Neuronal stem cell (in vitro differentiated cells): Measurements from ENCODE around the gene KRTAP10-9.

Experiments used
- DNase-seq: peaks from one replicate; pipeline ENCODE4 v3.0.0-alpha.2; 2013; ENCODE audit warnings: low spot score
- H2AFZ ChIP-seq: one replicate; pipeline ENCODE4 v1.6.1; 2013; ENCODE audit warnings: mild to moderate bottlenecking, low read length, inconsistent platforms
- H2AK5ac ChIP-seq: 2 replicates; pipeline ENCODE4 v1.6.1; 2013; ENCODE audit warnings: low read depth, mild to moderate bottlenecking, inconsistent platforms, low read length, moderate library complexity, mixed read lengths
- H2BK120ac ChIP-seq: 2 replicates; pipeline ENCODE4 v1.6.1; 2013; ENCODE audit warnings: low read depth, mild to moderate bottlenecking, inconsistent platforms, low read length, moderate library complexity, mixed read lengths
- H2BK12ac ChIP-seq: one replicate; pipeline ENCODE4 v1.6.1; 2013; ENCODE audit warnings: low read length, inconsistent platforms
- H2BK15ac ChIP-seq: 2 replicates; pipeline ENCODE4 v1.6.1; 2013; ENCODE audit warnings: mild to moderate bottlenecking, low read length, inconsistent platforms, mixed read lengths
- H2BK5ac ChIP-seq: one replicate; pipeline ENCODE4 v1.6.1; 2013; ENCODE audit warnings: inconsistent platforms, mild to moderate bottlenecking, low read length, moderate library complexity
- H3K14ac ChIP-seq: one replicate; pipeline ENCODE4 v1.6.1; 2013; ENCODE audit warnings: low read length, inconsistent platforms
- H3K18ac ChIP-seq: 2 replicates; pipeline ENCODE4 v1.6.1; 2013; ENCODE audit warnings: low read length, inconsistent platforms
- H3K23ac ChIP-seq: 2 replicates; pipeline ENCODE4 v1.6.1; 2013; ENCODE audit warnings: low read depth, mild to moderate bottlenecking, mixed read lengths, low read length, inconsistent platforms; ENCODE audit not compliant: poor library complexity
- H3K27ac ChIP-seq: replicated peaks from 3 replicates; pipeline ENCODE4 v1.5.1; 2013; ENCODE audit warnings: low read length, inconsistent platforms
- H3K27me3 ChIP-seq, 3 experiments: 2 replicates each; pipeline ENCODE4 v1.6.1; 2013; ENCODE audit warnings: low read length in 3 of 3, mild to moderate bottlenecking in 2 of 3, inconsistent platforms in 1 of 3, low read depth in 1 of 3, mixed read lengths in 1 of 3, moderate library complexity in 1 of 3; ENCODE audit not compliant: control insufficient read depth in 3 of 3, insufficient read depth in 3 of 3
- H3K36me3 ChIP-seq, 2 donors: replicated peaks in 1 of 2; 2 replicates each; pipeline ENCODE4 v1.6.1; 2013; ENCODE audit warnings: low read length in 2 of 2; ENCODE audit not compliant: control insufficient read depth in 2 of 2, insufficient read depth in 2 of 2
- H3K4ac ChIP-seq: 2 replicates; pipeline ENCODE4 v1.6.1; 2013; ENCODE audit warnings: inconsistent platforms, mild to moderate bottlenecking, low read length, moderate library complexity
- H3K4me1 ChIP-seq, 2 donors: 1 replicate in 1 of 2; 2 replicates in 1 of 2; pipeline ENCODE4 v1.6.1; 2013; ENCODE audit warnings: low read length in 2 of 2, low read depth in 1 of 2; ENCODE audit not compliant: control insufficient read depth in 2 of 2, insufficient read depth in 1 of 2
- H3K4me2 ChIP-seq: one replicate; pipeline ENCODE4 v1.6.1; 2013; ENCODE audit warnings: mild to moderate bottlenecking, low read length, inconsistent platforms; ENCODE audit not compliant: insufficient read depth, poor library complexity, severe bottlenecking
- H3K4me3 ChIP-seq, 2 donors: 2 replicates each; pipeline ENCODE4 v1.5.1; 2013; ENCODE audit warnings: low read length in 2 of 2, mild to moderate bottlenecking in 2 of 2, inconsistent platforms in 1 of 2, moderate library complexity in 1 of 2
- H3K79me1 ChIP-seq: one replicate; pipeline ENCODE4 v1.6.1; 2013; ENCODE audit warnings: low read depth, mild to moderate bottlenecking, inconsistent platforms, low read length, moderate library complexity
- H3K9ac ChIP-seq: one replicate; pipeline ENCODE4 v1.6.1; 2013; ENCODE audit warnings: mild to moderate bottlenecking, low read depth, low read length, inconsistent platforms; ENCODE audit not compliant: poor library complexity
- H3K9me3 ChIP-seq, 2 donors: replicated peaks in 1 of 2; 2 replicates each; pipeline versions ENCODE3 to v1.6.1; 2013; ENCODE audit warnings: low read length in 2 of 2, mild to moderate bottlenecking in 2 of 2, inconsistent platforms in 1 of 2, low read depth in 1 of 2, mixed read lengths in 1 of 2, moderate library complexity in 1 of 2; ENCODE audit not compliant: control insufficient read depth in 2 of 2, insufficient read depth in 1 of 2
- H4K8ac ChIP-seq: one replicate; pipeline ENCODE4 v1.6.1; 2013; ENCODE audit warnings: low read depth, mild to moderate bottlenecking, inconsistent platforms, low read length, moderate library complexity
- H4K91ac ChIP-seq: one replicate; pipeline ENCODE4 v1.6.1; 2013; ENCODE audit warnings: low read length, low read depth, mild to moderate bottlenecking, inconsistent platforms; ENCODE audit not compliant: poor library complexity
- WGBS, 2 donors: extraction: QIAGEN DNeasy Blood & Tissue Kit; methylation state at CpG; one replicate each; pipeline ENCODE4 v1.1.7; 2013; ENCODE audit warnings: missing lambda C conversion rate in 2 of 2, mixed read lengths in 1 of 2; ENCODE audit not compliant: insufficient read length in 2 of 2, insufficient replicate concordance in 1 of 2; ENCODE audit errors: extremely low coverage in 2 of 2; 5-methylcytosine and 5-hydroxymethylcytosine counted together

KRTAP10-9 gene

DNA sequence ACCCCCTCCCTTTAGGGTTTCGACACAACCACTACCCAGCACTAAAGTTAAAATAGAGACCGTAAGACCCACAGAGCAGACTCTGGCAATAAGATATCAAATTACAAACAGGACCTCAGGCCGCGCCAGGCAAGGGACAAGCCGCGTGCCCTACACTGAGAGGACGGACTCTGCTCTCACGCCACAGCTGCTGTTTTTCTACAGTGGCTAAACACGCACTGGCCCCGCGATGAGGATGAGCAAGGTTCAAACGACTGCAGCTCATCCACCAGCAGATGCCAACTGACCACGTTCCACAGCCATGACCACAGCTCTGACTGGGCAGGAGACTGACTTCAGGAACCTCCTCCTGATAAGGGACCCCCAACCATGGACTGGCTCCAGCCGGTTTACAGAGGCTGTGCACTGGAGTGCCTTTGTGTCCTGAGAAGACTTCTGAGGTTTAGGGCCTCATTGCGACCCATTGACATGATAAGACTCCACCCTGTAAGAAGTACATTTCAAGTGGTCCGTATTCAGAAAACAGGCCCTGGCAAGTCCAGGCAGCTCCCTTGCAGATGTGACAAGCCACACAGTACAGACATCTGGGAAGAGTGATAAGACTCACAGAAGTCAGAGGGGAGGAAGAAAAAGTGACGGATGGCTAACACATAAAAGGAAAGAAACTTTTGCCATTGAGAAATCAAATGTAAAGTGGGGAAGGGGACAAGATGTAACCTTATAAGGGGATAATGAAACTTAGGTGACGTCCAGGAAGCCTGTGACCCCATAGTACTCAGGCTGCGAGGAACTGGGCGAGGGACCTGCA is 33.1 kb upstream of the KRTAP10-9 start:
- peak overlapping the region; percentile 20 for H3K18ac ChIP-seq
- H2BK120ac ChIP-seq = peak overlapping the region; percentile 21
- H4K8ac ChIP-seq = no peak overlapping the region
- no peak overlapping the region for H2BK12ac ChIP-seq
- DNase-seq = no peak
- no CpG with 5 or more reads among the region's 20 CpGs for WGBS, 2 donors
- no peak overlapping the region for H3K4me2 ChIP-seq
- H2BK5ac ChIP-seq = peak overlapping the region; percentile 75
- H3K9ac ChIP-seq = no peak overlapping the region
- H3K4me1 ChIP-seq = peaks cover 3 to 7% of the 10 kb centered on the region in 2 donors
- H3K79me1 ChIP-seq = peaks cover 3% of the 10 kb centered on the region
- H3K23ac ChIP-seq = no peak overlapping the region
- H2BK15ac ChIP-seq = peak overlapping the region; percentile 87
- H2AFZ ChIP-seq = peak overlapping the region; percentile 58
- no peak overlapping the region for H3K4ac ChIP-seq
- H3K36me3 ChIP-seq = no peaks in the 10 kb centered on the region
- no peak overlapping the region for H2AK5ac ChIP-seq
- H3K14ac ChIP-seq = no peak overlapping the region
- no peak overlapping the region for H4K91ac ChIP-seq
- H3K9me3 ChIP-seq = peaks cover 0 to 3% of the 10 kb centered on the region in 2 donors
- no peak overlapping the region for H3K4me3 ChIP-seq
- H3K27me3 ChIP-seq = no peaks in the 10 kb centered on the region
- no peak overlapping the region for H3K27ac ChIP-seq

DNA sequence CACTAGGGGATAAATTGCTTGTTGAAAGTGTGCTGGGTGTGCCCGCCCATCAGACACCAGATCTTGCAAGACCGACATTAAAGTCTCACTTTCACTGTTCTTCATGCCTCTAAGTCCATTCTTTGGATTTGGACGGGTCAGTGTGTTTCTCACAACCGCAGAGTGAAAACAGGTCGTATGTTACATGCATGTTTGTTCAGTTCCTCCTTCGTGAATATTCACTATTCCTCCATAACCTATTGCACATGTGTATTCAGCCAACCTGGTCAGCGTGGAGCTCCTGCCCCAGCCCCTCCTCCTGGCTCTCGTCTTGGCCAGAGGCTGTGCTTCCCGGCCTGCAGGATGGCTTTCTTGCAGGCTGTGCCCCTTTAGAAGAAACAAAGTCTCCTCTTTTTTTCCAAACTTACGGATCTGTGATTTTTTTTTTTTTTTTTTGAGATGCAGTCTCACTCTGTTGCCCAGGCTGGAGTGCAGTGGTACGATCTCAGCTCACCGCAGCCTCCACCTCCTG is 32.4 kb upstream of the KRTAP10-9 start:
- Histone ChIP-seq H2BK12ac (no peak overlapping the region), H3K79me1 (peaks cover 2% of the 10 kb centered on the region), H3K4ac (no peak overlapping the region), H2BK5ac (no peak overlapping the region), H3K4me1 (peaks cover 3 to 7% of the 10 kb centered on the region in 2 donors), H3K14ac (no peak overlapping the region), H4K8ac (no peak overlapping the region), H4K91ac (no peak overlapping the region), H2AK5ac (peak overlapping the region; percentile 3), H3K9ac (no peak overlapping the region), H3K4me3 (no peak overlapping the region), H3K4me2 (no peak overlapping the region), H2BK120ac (no peak overlapping the region), H2AFZ (peak overlapping the region; percentile 58), H3K18ac (no peak overlapping the region), H3K36me3 (no peaks in the 10 kb centered on the region), H3K27ac (no peak overlapping the region), H3K9me3 (peaks cover 2 to 3% of the 10 kb centered on the region in 2 donors), H2BK15ac (no peak overlapping the region), H3K27me3 (no peaks in the 10 kb centered on the region), H3K23ac (no peak overlapping the region)
- no CpG with 5 or more reads among the region's 12 CpGs for WGBS, 2 donors
- DNase-seq = no peak

DNA sequence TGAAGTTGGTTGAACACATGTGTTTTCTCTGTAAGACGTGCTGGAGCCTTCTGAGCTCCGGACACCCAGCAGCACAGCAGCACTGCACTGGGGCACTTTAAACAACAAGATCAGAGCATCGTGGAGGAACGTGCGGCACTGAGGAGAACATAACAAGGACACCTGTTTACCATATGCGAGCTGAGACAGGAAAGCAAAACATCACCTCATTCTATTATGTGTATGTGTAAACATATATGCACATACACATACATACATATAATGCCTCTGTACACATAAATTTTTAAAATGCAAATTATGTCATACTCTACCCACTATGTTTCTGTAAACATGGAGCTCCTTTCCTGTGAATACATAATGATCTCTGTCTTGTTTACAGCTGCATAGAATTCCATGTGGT is 31.4 kb upstream of the KRTAP10-9 start:
- H3K36me3 ChIP-seq = no peaks in the 10 kb centered on the region
- peak overlapping the region; percentile 38 for H2BK120ac ChIP-seq
- no peak overlapping the region for H2AK5ac ChIP-seq
- H3K4me1 ChIP-seq = peaks cover 4 to 7% of the 10 kb centered on the region in 2 donors
- H3K9me3 ChIP-seq = peaks cover 2 to 4% of the 10 kb centered on the region in 2 donors
- H4K8ac ChIP-seq = no peak overlapping the region
- H2BK5ac ChIP-seq = no peak overlapping the region
- no peak overlapping the region for H3K4me3 ChIP-seq
- H3K4me2 ChIP-seq = no peak overlapping the region
- H3K18ac ChIP-seq = peak overlapping the region; percentile 69
- no peak overlapping the region for H3K23ac ChIP-seq
- DNase-seq = no peak
- H3K9ac ChIP-seq = no peak overlapping the region
- H3K79me1 ChIP-seq = no peaks in the 10 kb centered on the region
- H3K4ac ChIP-seq = no peak overlapping the region
- H3K27me3 ChIP-seq = no peaks in the 10 kb centered on the region
- no CpG with 5 or more reads among the region's 6 CpGs for WGBS, 2 donors
- H2BK12ac ChIP-seq = no peak overlapping the region
- H3K27ac ChIP-seq = no peak overlapping the region
- H2AFZ ChIP-seq = no peak overlapping the region
- H3K14ac ChIP-seq = no peak overlapping the region
- H2BK15ac ChIP-seq = no peak overlapping the region
- no peak overlapping the region for H4K91ac ChIP-seq

DNA sequence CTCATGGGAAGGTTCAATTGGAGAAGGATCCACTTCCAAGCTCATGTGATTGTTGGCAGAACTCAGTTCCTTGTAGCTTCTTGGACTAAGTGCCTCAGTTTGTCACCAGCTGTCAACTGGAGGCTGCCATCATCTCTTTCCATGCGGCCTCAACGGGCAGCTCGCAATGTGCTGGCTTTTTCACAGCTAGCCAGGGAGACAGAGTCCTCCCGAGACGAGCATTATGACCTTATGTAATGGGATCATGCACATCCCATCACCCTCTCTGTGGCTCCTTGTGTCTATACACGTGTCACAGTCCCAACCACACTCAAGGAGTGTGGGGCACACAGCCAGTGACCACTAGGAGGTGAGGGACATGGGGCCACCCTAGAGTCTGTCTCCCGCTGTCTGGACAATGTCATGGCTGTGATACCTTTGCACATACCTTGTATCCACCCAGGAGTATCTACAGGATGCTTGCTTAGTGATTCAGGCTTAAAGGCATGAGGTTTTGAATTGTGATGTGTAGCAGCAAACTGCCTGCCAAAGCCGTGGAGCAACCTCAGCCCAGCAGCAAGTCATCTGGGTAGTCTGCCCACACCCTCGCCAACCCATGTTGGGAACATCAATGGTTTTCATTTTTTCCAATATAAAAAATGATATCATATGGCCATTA is 30.7 kb upstream of the KRTAP10-9 start:
- Histone ChIP-seq H2BK5ac (no peak overlapping the region), H2AFZ (no peak overlapping the region), H3K27me3 (no peaks in the 10 kb centered on the region), H3K4me1 (peaks cover 4 to 7% of the 10 kb centered on the region in 2 donors), H3K18ac (peak overlapping the region; percentile 81), H3K79me1 (no peaks in the 10 kb centered on the region), H3K4me2 (no peak overlapping the region), H4K91ac (peak overlapping the region; percentile 85), H3K23ac (peak overlapping the region; percentile 56), H2AK5ac (peak overlapping the region; percentile 23), H3K4me3 (no peak overlapping the region), H3K9me3 (peaks cover 2 to 4% of the 10 kb centered on the region in 2 donors), H3K14ac (no peak overlapping the region), H3K27ac (no peak overlapping the region), H3K36me3 (no peaks in the 10 kb centered on the region), H2BK15ac (peak overlapping the region; percentile 23), H3K9ac (no peak overlapping the region), H4K8ac (no peak overlapping the region), H2BK120ac (peak overlapping the region; percentile 38), H3K4ac (no peak overlapping the region), H2BK12ac (peak overlapping the region; percentile 18)
- no CpG with 5 or more reads among the region's 9 CpGs for WGBS, 2 donors
- DNase-seq = no peak
